Measurements from ENCODE around the gene IDI1. TPM values are rescaled to one million over a fixed set of nuclear protein-coding genes. Genes with fewer than 3 reads are reported as not detected.
A peak's percentile ranks its signal among the peaks of the same experiment; 100 is the strongest.

Gene IDI1
- total RNA-seq, 1 experiment from 2014 or later, result 47.2 TPM

- TF ChIP-seq E2F5 (CRISPR knock-in tag; IDR thresholded peaks at IDR 0.05) (no peak), ZNF671 (CRISPR knock-in tag; IDR thresholded peaks at IDR 0.05) (no peak), JAZF1 (CRISPR knock-in tag; IDR thresholded peaks at IDR 0.05) (no peak), ZNF425 (CRISPR knock-in tag; conservative IDR thresholded peaks at IDR 0.05) (no peak), NR2C2 (CRISPR knock-in tag; IDR thresholded peaks at IDR 0.05) (no peak), HMGXB4 (CRISPR knock-in tag; IDR thresholded peaks at IDR 0.05) (no peak)
Observed at GRCh38 chr10:1074052-1074747, 25.3 kb upstream of the IDI1 start (continued).

- Mint-ChIP-seq H3K36me3 (peaks cover 15% of the 10 kb centered on the region), H3K4me1 (peaks cover 6% of the 10 kb centered on the region; the same call in 1 of the 2 replicates), H3K27ac (peak overlapping the region; percentile 54; the same call in 1 of the 2 replicates), H3K27me3 (ENCODE audit: low read depth) (no peaks in the 10 kb centered on the region), H3K4me3 (no peak overlapping the region), H3K9me3 (no peaks in the 10 kb centered on the region)
- DNase-seq (ENCODE audit: low spot score), result no peak
- ChIA-PET POLR2A (no interaction called here), CTCF (interaction anchor here (1.6 kb wide), 1 partner anchor 39 kb away, joined by 5 read pairs; no protein-coding TSS in a partner anchor)
- peak; percentile 62 for ATAC-seq
- TF ChIP-seq CDX4 (CRISPR knock-in tag; IDR thresholded peaks at IDR 0.05; ENCODE audit: borderline replicate concordance) (no peak), JUN (CRISPR knock-in tag; IDR thresholded peaks at IDR 0.05) (no peak), SOX15 (CRISPR knock-in tag; IDR thresholded peaks at IDR 0.05) (no peak), GTF2I (CRISPR knock-in tag; conservative IDR thresholded peaks at IDR 0.05) (no peak), SP1 (CRISPR knock-in tag; conservative IDR thresholded peaks at IDR 0.05) (no peak), E2F5 (CRISPR knock-in tag; IDR thresholded peaks at IDR 0.05) (no peak), ZNF396 (CRISPR knock-in tag; IDR thresholded peaks at IDR 0.05; ENCODE audit: borderline replicate concordance) (no peak), CTCF (IDR thresholded peaks at IDR 0.05) (no peak), MXD4 (CRISPR knock-in tag; IDR thresholded peaks at IDR 0.05; ENCODE audit: borderline replicate concordance) (no peak), GRHL2 (CRISPR knock-in tag; IDR thresholded peaks at IDR 0.05; ENCODE audit: insufficient replicate concordance, severe bottlenecking) (no peak), ZMAT4 (CRISPR knock-in tag; IDR thresholded peaks at IDR 0.05) (no peak), PRDM15 (CRISPR knock-in tag; IDR thresholded peaks at IDR 0.05) (no peak), ZNF671 (CRISPR knock-in tag; IDR thresholded peaks at IDR 0.05) (no peak), ZBTB21 (CRISPR knock-in tag; IDR thresholded peaks at IDR 0.05; ENCODE audit: borderline replicate concordance) (no peak), KAT7 (CRISPR knock-in tag; IDR thresholded peaks at IDR 0.05; ENCODE audit: borderline replicate concordance) (no peak), ZNF263 (CRISPR knock-in tag; IDR thresholded peaks at IDR 0.05; ENCODE audit: low read depth) (no peak), FOXP4 (CRISPR knock-in tag; IDR thresholded peaks at IDR 0.05) (no peak)
Observed at GRCh38 chr10:1070919-1071318, 22.0 kb upstream of the IDI1 start.
